ENCODE data around the gene KIAA1671.

GRCh38 chr22:25183949-25184619 lies 231.6 kb downstream of the KIAA1671 start:
- no peak for TF ChIP-seq CTCF (IDR thresholded peaks at IDR 0.05 in 4 of 5, conservative IDR thresholded peaks at IDR 0.05 in 1 of 5)
- TF ChIP-seq POLR2A (IDR thresholded peaks at IDR 0.05), result no peak
